22Rv1 (cell line): Measurements from ENCODE around the gene C1QTNF3.

Experiments
- CTCF ChIP-seq: fragments of 450-650 bp; IDR thresholded peaks from 2 replicates; pipeline ENCODE4 v1.5.1; 2017; ENCODE audit warnings: mild to moderate bottlenecking
- ZFX ChIP-seq: fragments of 450-650 bp; IDR thresholded peaks from 2 replicates; pipeline ENCODE4 v1.6.1; 2017; ENCODE audit warnings: antibody characterized with exemption, borderline replicate concordance

GRCh38 chr5:34047143-34047542, 4.1 kb upstream of the C1QTNF3 start:
- TF ChIP-seq ZFX (no peak), CTCF (no peak)
